OCI-LY1 (cell line): ENCODE measurements around the gene GID8.
A peak's percentile ranks its signal among the peaks of the same experiment; 100 is the strongest.
"Not testable (repeated sequence)": the region's sequence is repeated elsewhere in the genome, so short reads cannot be mapped to it uniquely, and the experiment has no call there.

ENCODE experiments used
- H2AFZ ChIP-seq: fragments of 200-600 bp; sonication (generic), shearing (Covaris generic); 2 replicates; pipeline ENCODE4 v1.6.0; 2014; ENCODE audit warnings: antibody characterized with exemption, mild to moderate bottlenecking, low read length
- H3F3A ChIP-seq: fragments of 200-600 bp; sonication (generic), shearing (Covaris generic); 2 replicates; pipeline ENCODE4 v1.6.0; 2014; ENCODE audit warnings: mild to moderate bottlenecking, antibody characterized with exemption, low read length, moderate library complexity; ENCODE audit not compliant: insufficient read depth
- H3K27ac ChIP-seq: fragments of 200-600 bp; sonication (generic); 2 replicates; pipeline ENCODE4 v1.5.1; 2014; ENCODE audit warnings: low read length, mixed run types, mild to moderate bottlenecking, low read depth; ENCODE audit not compliant: poor library complexity, severe bottlenecking
- H3K27me3 ChIP-seq: fragments of 200-600 bp; sonication (generic); 2 replicates; pipeline ENCODE4 v1.6.0; 2014; ENCODE audit warnings: antibody characterized with exemption, mild to moderate bottlenecking, low read length, moderate library complexity; ENCODE audit not compliant: insufficient read depth
- H3K36me3 ChIP-seq: fragments of 200-600 bp; sonication (generic); 2 replicates; pipeline ENCODE4 v1.6.1; 2014; ENCODE audit warnings: mild to moderate bottlenecking, antibody characterized with exemption, low read length, moderate library complexity, mixed read lengths; ENCODE audit not compliant: insufficient read depth
- H3K4me1 ChIP-seq: fragments of 200-600 bp; sonication (generic); 2 replicates; pipeline ENCODE4 v1.5.1; 2014; ENCODE audit warnings: mild to moderate bottlenecking, low read length, moderate library complexity; ENCODE audit not compliant: insufficient read depth, severe bottlenecking
- H3K4me2 ChIP-seq: fragments of 200-600 bp; sonication (generic), shearing (Covaris generic); 2 replicates; pipeline ENCODE4 v1.6.1; 2014; ENCODE audit warnings: low read length
- H3K4me3 ChIP-seq: fragments of 200-600 bp; sonication (generic); 2 replicates; pipeline ENCODE4 v1.5.1; 2014; ENCODE audit warnings: low read length, low read depth, mild to moderate bottlenecking, mixed read lengths; ENCODE audit not compliant: poor library complexity, severe bottlenecking
- H3K79me2 ChIP-seq: fragments of 200-600 bp; shearing (Covaris generic); 2 replicates; pipeline ENCODE4 v1.6.1; 2016; ENCODE audit warnings: mixed run types, low read length, mixed read lengths; ENCODE audit not compliant: insufficient read depth
- H3K9ac ChIP-seq: fragments of 200-600 bp; sonication (generic), shearing (Covaris generic); 2 replicates; pipeline ENCODE4 v1.6.1; 2014; ENCODE audit warnings: mild to moderate bottlenecking, low read length, mixed read lengths
- H3K9me2 ChIP-seq: fragments of 200-600 bp; sonication (generic), shearing (Covaris generic); 2 replicates; pipeline ENCODE4 v1.6.1; 2014; ENCODE audit warnings: low read depth, mild to moderate bottlenecking, low read length, mixed read lengths
- H3K9me3 ChIP-seq: fragments of 200-600 bp; shearing (Covaris generic); 2 replicates; pipeline ENCODE4 v1.6.1; 2014; ENCODE audit warnings: low read length, mixed read lengths
- H4K20me1 ChIP-seq: fragments of 200-600 bp; sonication (generic), shearing (Covaris generic); 2 replicates; pipeline ENCODE4 v1.6.0; 2016; ENCODE audit warnings: mild to moderate bottlenecking, low read length; ENCODE audit not compliant: insufficient read depth
- EZH2 ChIP-seq: fragments of 200-600 bp; sonication (generic), shearing (Covaris generic); IDR thresholded peaks from 2 replicates; pipeline ENCODE4 v1.8.0; 2017; ENCODE audit warnings: borderline replicate concordance, mixed run types, mild to moderate bottlenecking, antibody characterized with exemption, low read length, moderate library complexity, mixed read lengths
- TF ChIP-seq, protein P1 (sequence below): fragments of 200-600 bp; sonication (generic), shearing (Covaris generic); IDR thresholded peaks from 2 replicates; pipeline ENCODE4 v1.5.1; 2017; ENCODE audit warnings: mild to moderate bottlenecking, antibody characterized with exemption, low read length, moderate library complexity, mixed read lengths

GID8 gene

DNA sequence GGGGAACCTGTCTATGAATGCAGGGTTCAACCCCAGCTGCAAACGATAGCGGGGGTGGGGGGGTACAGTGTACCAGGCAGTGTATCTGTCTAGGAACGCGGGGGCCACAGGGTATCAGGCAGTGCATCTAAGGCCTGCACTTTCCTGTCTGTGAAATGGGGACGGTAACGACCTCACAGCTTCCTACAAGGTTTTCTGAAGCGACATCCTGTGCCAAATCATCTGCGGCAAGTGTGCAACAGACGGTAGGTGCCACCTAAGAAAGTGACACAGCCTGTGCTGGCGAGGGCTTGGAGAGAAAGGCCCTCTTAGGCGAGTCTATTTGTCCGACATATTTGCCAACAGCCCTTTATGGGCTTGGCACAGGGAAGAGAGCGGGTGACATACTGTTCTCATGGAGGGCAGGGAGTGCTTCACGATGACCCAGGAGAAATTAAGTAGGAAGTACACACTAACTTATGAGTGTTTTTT, 15.5 kb upstream of the GID8 start:
- H3K4me1 ChIP-seq, result peaks cover 79% of the 10 kb centered on the region
- TF ChIP-seq, protein P1, sequence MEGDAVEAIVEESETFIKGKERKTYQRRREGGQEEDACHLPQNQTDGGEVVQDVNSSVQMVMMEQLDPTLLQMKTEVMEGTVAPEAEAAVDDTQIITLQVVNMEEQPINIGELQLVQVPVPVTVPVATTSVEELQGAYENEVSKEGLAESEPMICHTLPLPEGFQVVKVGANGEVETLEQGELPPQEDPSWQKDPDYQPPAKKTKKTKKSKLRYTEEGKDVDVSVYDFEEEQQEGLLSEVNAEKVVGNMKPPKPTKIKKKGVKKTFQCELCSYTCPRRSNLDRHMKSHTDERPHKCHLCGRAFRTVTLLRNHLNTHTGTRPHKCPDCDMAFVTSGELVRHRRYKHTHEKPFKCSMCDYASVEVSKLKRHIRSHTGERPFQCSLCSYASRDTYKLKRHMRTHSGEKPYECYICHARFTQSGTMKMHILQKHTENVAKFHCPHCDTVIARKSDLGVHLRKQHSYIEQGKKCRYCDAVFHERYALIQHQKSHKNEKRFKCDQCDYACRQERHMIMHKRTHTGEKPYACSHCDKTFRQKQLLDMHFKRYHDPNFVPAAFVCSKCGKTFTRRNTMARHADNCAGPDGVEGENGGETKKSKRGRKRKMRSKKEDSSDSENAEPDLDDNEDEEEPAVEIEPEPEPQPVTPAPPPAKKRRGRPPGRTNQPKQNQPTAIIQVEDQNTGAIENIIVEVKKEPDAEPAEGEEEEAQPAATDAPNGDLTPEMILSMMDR, result no peak
- no peak for TF ChIP-seq EZH2
- peak overlapping the region; percentile 44; the same call in 1 of the 2 replicates for H3K4me2 ChIP-seq
- no peak overlapping the region for H3K9ac ChIP-seq
- H2AFZ ChIP-seq, result no peak overlapping the region
- peaks cover 80% of the 10 kb centered on the region for H3K79me2 ChIP-seq
- H3F3A ChIP-seq, result no peaks in the 10 kb centered on the region
- H3K27me3 ChIP-seq, result no peaks in the 10 kb centered on the region
- H3K36me3 ChIP-seq, result peaks cover 5% of the 10 kb centered on the region; the same call in 1 of the 2 replicates
- H3K27ac ChIP-seq, result no peak overlapping the region
- peaks cover 3% of the 10 kb centered on the region; the same call in 1 of the 2 replicates for H4K20me1 ChIP-seq
- H3K9me2 ChIP-seq, result no peaks in the 10 kb centered on the region
- no peak overlapping the region for H3K4me3 ChIP-seq
- H3K9me3 ChIP-seq, result no peaks in the 10 kb centered on the region

DNA sequence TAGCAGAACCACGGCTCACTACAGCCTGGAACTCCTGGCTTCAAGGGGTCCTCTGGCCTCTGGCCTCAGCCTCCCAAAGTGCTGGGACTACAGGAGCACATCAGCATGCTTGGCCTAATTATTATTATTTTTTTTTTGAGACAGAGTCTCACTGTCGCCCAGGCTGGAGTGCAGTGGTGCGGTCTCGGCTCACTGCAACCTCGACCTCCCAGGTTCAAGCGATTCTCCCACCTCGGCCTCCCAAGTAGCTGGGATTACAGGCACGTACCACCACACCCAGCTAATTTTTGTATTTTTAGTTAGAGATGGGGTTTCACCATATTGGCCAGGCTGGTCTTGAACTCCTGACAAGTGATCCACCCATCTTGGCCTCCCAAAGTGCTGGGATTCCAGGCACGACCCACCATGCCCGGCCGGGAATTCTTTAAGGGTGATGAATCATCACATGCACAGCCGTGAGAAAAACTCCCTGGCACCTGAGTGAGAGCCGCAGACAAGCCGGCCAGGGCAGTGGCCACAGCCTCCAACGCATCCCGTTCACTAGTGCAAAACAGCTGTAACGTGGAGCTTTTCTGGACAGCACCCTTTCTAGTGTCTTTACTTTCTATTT, 14.8 kb upstream of the GID8 start:
- not testable (repeated sequence) for H3K9me3 ChIP-seq, H3K9ac ChIP-seq, H3F3A ChIP-seq, H3K27ac ChIP-seq, H3K9me2 ChIP-seq, H3K27me3 ChIP-seq, H3K4me3 ChIP-seq, H4K20me1 ChIP-seq, H3K36me3 ChIP-seq, H2AFZ ChIP-seq
- peak overlapping the region; percentile 97; the same call in 1 of the 2 replicates for H3K4me2 ChIP-seq
- peaks cover 73% of the 10 kb centered on the region for H3K4me1 ChIP-seq
- H3K79me2 ChIP-seq, result peaks cover 74% of the 10 kb centered on the region

DNA sequence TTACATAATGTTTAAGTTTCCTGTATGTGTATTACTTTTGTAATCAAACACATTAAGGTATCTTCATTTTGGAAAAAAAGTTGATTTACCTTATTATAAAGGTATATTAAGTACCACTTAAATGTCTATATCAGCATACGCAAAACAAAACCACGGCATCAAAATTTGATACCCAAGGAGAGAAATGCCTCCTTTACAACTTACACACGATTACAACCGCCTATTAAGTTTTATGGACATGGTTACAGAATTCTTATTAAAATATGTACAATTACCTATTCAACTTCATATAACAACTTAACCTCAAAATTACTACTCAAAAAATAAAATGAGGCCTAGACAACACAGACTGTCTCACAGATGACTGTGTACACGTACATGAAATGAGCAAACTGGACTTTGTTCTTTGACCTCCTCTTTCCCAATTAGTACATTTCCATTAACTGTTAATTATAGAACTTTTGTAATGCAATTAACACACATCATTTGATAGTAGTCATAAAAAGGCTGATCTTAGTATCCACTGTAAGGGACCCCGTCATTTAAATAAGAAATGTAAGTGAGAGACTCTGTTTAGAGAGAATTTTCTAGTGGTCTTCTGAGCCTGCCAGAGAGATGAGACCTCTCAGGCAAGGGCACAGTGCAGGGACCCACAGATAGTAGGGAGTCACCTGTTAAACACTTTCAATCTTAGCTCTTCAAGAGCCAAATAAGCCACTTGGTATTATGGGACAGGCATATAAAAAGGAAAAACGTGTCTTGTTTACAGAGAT, 14.1 kb upstream of the GID8 start:
- Histone ChIP-seq H3K9me2 (no peaks in the 10 kb centered on the region), H3K4me1 (peaks cover 73% of the 10 kb centered on the region), H3K4me3 (peak overlapping the region; percentile 97), H3K27me3 (no peaks in the 10 kb centered on the region), H3K27ac (no peak overlapping the region), H3K36me3 (peaks cover 5% of the 10 kb centered on the region; the same call in 1 of the 2 replicates), H3K79me2 (peaks cover 67% of the 10 kb centered on the region), H2AFZ (no peak overlapping the region), H3F3A (no peaks in the 10 kb centered on the region), H3K9ac (no peak overlapping the region), H3K9me3 (no peaks in the 10 kb centered on the region), H4K20me1 (no peaks in the 10 kb centered on the region), H3K4me2 (peak overlapping the region; percentile 97)
- TF ChIP-seq, protein P1, result no peak
- TF ChIP-seq EZH2, result no peak
